K562 (cell line): Measurements from ENCODE around the gene PHB1. TPM values are rescaled to one million over a fixed set of nuclear protein-coding genes. Genes with fewer than 3 reads are reported as not detected.

Experiments used
- ATAC-seq: fragments of 200-7000 bp; cut with Tn5 transposase; 3 replicates; pipeline ENCODE4 v1.9.1; 2020; ENCODE audit warnings: moderate library complexity
- BruUV-seq: library from RNA; stranded (reverse); fragments of 400-500 nt; replicated peaks from 2 replicates; lab custom pipeline; 2021; lab: Mats Ljungman, UMichigan
- CTCF ChIA-PET: fragments of 300-600 bp; formaldehyde crosslinking; extraction: SDS; loops from one replicate; lab custom pipeline; 2021; ENCODE audit warnings: low intra/inter-chr PET ratio; lab: Yijun Ruan, JAX
- POLR2A ChIA-PET: fragments of 300-600, 350-650 bp; sonication (Branson Sonifier 250); formaldehyde crosslinking; extraction: SDS; loops from one replicate; lab custom pipeline; 2021; ENCODE audit warnings: antibody characterized with exemption, inconsistent platforms; lab: Yijun Ruan, JAX
- DNase-seq, 4 experiments: peaks; one replicate each; pipeline versions ENCODE4 v3.0.0 to v3.0.0-alpha.2; 2011 to 2018; ENCODE audit warnings: low spot score in 3 of 4, mixed read lengths in 3 of 4; ENCODE audit errors: extremely low read depth in 1 of 4
- FAIRE-seq: peaks from 2 replicates; lab custom pipeline; 2011; peaks lifted over from hg19 to GRCh38; lab: Jason Lieb, UNC
- H2AFZ ChIP-seq: 2 replicates; pipeline ENCODE4 v1.6.0; 2011; ENCODE audit warnings: low read depth, low read length, control low read depth, inconsistent platforms
- H3K27ac ChIP-seq: fragments of 200-600 bp; 3 replicates; pipeline ENCODE4 v1.8.0; 2011; ENCODE audit warnings: low read depth, mild to moderate bottlenecking, control low read depth, inconsistent platforms, low read length, moderate library complexity, mixed read lengths; ENCODE audit errors: extremely low read depth
- H3K27me3 ChIP-seq, 2 experiments: fragments of 300-600 bp in 1 of 2; 2 replicates in 1 of 2; 3 replicates in 1 of 2; pipeline versions ENCODE4 v1.6.0 to v1.8.0; 2011; ENCODE audit warnings: inconsistent platforms in 2 of 2, low read length in 2 of 2, mild to moderate bottlenecking in 1 of 2, mixed read lengths in 1 of 2, moderate library complexity in 1 of 2; ENCODE audit not compliant: control insufficient read depth in 2 of 2, insufficient read depth in 2 of 2
- H3K36me3 ChIP-seq: fragments of 300-600 bp; 3 replicates; pipeline ENCODE4 v1.8.0; 2011; ENCODE audit warnings: mild to moderate bottlenecking, low read length, inconsistent platforms; ENCODE audit not compliant: control insufficient read depth, insufficient read depth
- H3K4me1 ChIP-seq, 2 experiments: fragments of 200-600 bp in 1 of 2; replicated peaks in 1 of 2; 2 replicates in 1 of 2; 3 replicates in 1 of 2; pipeline versions ENCODE4 v1.5.1 to v1.8.0; 2011; ENCODE audit warnings: inconsistent platforms in 2 of 2, low read length in 2 of 2, mild to moderate bottlenecking in 1 of 2, mixed read lengths in 1 of 2, moderate library complexity in 1 of 2; ENCODE audit not compliant: control insufficient read depth in 2 of 2, insufficient read depth in 2 of 2
- H3K4me2 ChIP-seq: 2 replicates; pipeline ENCODE4 v1.6.1; 2011; ENCODE audit warnings: low read length, control low read depth, inconsistent platforms, mixed read lengths; ENCODE audit not compliant: insufficient read depth
- H3K4me3 ChIP-seq: fragments of 200-600 bp; sonication (generic), shearing (Covaris generic); 2 replicates; pipeline ENCODE4 v1.5.1; 2016; ENCODE audit warnings: control low read depth, inconsistent platforms
- H3K79me2 ChIP-seq: fragments of 200-600 bp; 3 replicates; pipeline ENCODE4 v1.8.0; 2011; ENCODE audit warnings: low read length, inconsistent platforms; ENCODE audit not compliant: control insufficient read depth, insufficient read depth
- H3K9ac ChIP-seq, 2 experiments: 2 replicates each; pipeline versions ENCODE4 v1.6.0 to v1.6.1; 2011; ENCODE audit warnings: low read depth in 2 of 2, low read length in 2 of 2, control low read depth in 1 of 2, inconsistent platforms in 1 of 2, mild to moderate bottlenecking in 1 of 2, mixed read lengths in 1 of 2; ENCODE audit not compliant: insufficient read depth in 1 of 2
- H3K9me1 ChIP-seq: one replicate; pipeline ENCODE4 v1.6.0; 2011; ENCODE audit warnings: inconsistent platforms, mild to moderate bottlenecking, low read length, moderate library complexity; ENCODE audit not compliant: control insufficient read depth, insufficient read depth
- H3K9me3 ChIP-seq: replicated peaks from 2 replicates; pipeline ENCODE4 v1.5.1; 2011; ENCODE audit warnings: low read depth, low read length, inconsistent platforms; ENCODE audit not compliant: control insufficient read depth, insufficient read depth
- H4K20me1 ChIP-seq: replicated peaks from 2 replicates; pipeline ENCODE4 v1.6.1; 2011; ENCODE audit warnings: low read length, inconsistent platforms, mixed read lengths; ENCODE audit not compliant: control insufficient read depth, insufficient read depth
- ARID1B ChIP-seq: fragments of 450-650 bp; IDR thresholded peaks from 2 replicates; pipeline ENCODE4 v1.6.1; 2016; ENCODE audit warnings: antibody characterized with exemption, mild to moderate bottlenecking, inconsistent platforms
- EGR1 ChIP-seq: fragments of 450-650 bp; conservative IDR thresholded peaks from 2 replicates; pipeline ENCODE4 v1.6.1; 2017; ENCODE audit warnings: mild to moderate bottlenecking
- ELF1 ChIP-seq: fragments of 200-800 bp; sonication (Bioruptor generic); IDR thresholded peaks from 2 replicates; pipeline ENCODE4 v1.6.1; 2016; ENCODE audit warnings: missing genetic modification characterization, missing compliant biosample characterization
- NBN ChIP-seq: fragments of 450-650 bp; IDR thresholded peaks from 2 replicates; pipeline ENCODE4 v1.6.1; 2016; ENCODE audit warnings: low read depth, mild to moderate bottlenecking
- NUFIP1 ChIP-seq: fragments of 450-650 bp; IDR thresholded peaks from 2 replicates; pipeline ENCODE4 v1.6.1; 2018; ENCODE audit not compliant: partially characterized antibody
- RBBP5 ChIP-seq: fragments of 200-600 bp; sonication (generic); IDR thresholded peaks from 2 replicates; pipeline ENCODE4 v1.6.1; 2012; ENCODE audit warnings: borderline replicate concordance, mild to moderate bottlenecking, low read length, control low read depth, inconsistent platforms; ENCODE audit not compliant: insufficient read depth, poor library complexity, severe bottlenecking
- RBM25 ChIP-seq: fragments of 200-400 bp; formaldehyde crosslinking; IDR thresholded peaks from 2 replicates; pipeline ENCODE4 v1.6.1; 2018; ENCODE audit warnings: low read length, low read depth, moderate library complexity; ENCODE audit not compliant: severe bottlenecking
- ZKSCAN1 ChIP-seq: fragments of 150-350 bp; IDR thresholded peaks from 2 replicates; pipeline ENCODE4 v1.6.1; 2016; ENCODE audit warnings: low read depth, low read length
- ZNF253 ChIP-seq: fragments of 250-450 bp; sonication (Bioruptor Pico); conservative IDR thresholded peaks from 2 replicates; pipeline ENCODE4 v1.6.1; 2021; ENCODE audit warnings: mild to moderate bottlenecking
- ZNF77 ChIP-seq: fragments of 250-450 bp; sonication (Bioruptor Pico); IDR thresholded peaks from 2 replicates; pipeline ENCODE4 v1.5.0; 2020
- WGBS: fragments of 100-300 bp; shearing (Covaris generic); methylation state at CpG from one replicate; pipeline ENCODE4 v1.1.6; 2016; ENCODE audit warnings: low coverage, mixed read lengths; ENCODE audit not compliant: insufficient coverage; ENCODE audit errors: missing lambda C conversion rate; 5-methylcytosine and 5-hydroxymethylcytosine counted together
- in situ Hi-C: fragments of 300-500 bp; cut with MboI; formaldehyde crosslinking; loops from 4 replicates; pipeline ENCODE4 v1.15.0; 2018; ENCODE audit warnings: inconsistent platforms, mixed read lengths
- intact Hi-C: fragments of 100-400 bp; cut with micrococcal nuclease; formaldehyde crosslinking; loops from 2 replicates; pipeline ENCODE4 v1.14.2; 2022
- polyA plus RNA-seq, 8 experiments: library from polyadenylated mRNA; depleted of rRNA in 4 of 8; stranded (reverse) in 5 of 8; unstranded in 3 of 8; fragments of >200 nt; fragmentation: Nextera tagmentation in 2 of 8; fragmentation: Illumina TruSeq in 1 of 8; extraction: Ambion mirVana in 2 of 8; extraction: Trizol in 1 of 8; gene quantifications; 2 replicates each; pipeline versions ENCODE4 v1.2.1 to v1.2.3, GENCODE V29; 2011 to 2014; ENCODE audit warnings: inconsistent platforms in 1 of 8, missing spikeins in 1 of 8
- total RNA-seq, 7 experiments: library from RNA; depleted of rRNA in 6 of 7; stranded (reverse); fragments of >200 nt in 6 of 7; fragmentation: Illumina TruSeq in 2 of 7; extraction: Trizol in 2 of 7; gene quantifications; 2 replicates each; pipeline versions ENCODE4 v1.2.1 to v1.2.3, GENCODE V29; 2011 to 2021; ENCODE audit warnings: low replicate concordance in 1 of 7
- TF ChIP-seq, protein P1 (sequence below): sonication (generic); formaldehyde crosslinking; IDR thresholded peaks from 2 replicates; pipeline ENCODE4 v1.8.1; 2023; ENCODE audit warnings: mild to moderate bottlenecking, missing genetic modification reagents
- TF ChIP-seq, protein P2 (sequence below): sonication (generic); formaldehyde crosslinking; IDR thresholded peaks from 2 replicates; pipeline ENCODE4 v1.8.1; 2022; ENCODE audit warnings: missing genetic modification reagents
- TF ChIP-seq, protein P3 (sequence below): fragments of 250-450 bp; sonication (Bioruptor Pico); IDR thresholded peaks from 2 replicates; pipeline ENCODE4 v1.6.1; 2021; ENCODE audit warnings: mild to moderate bottlenecking

The PHB1 gene
- total and polyA plus RNA-seq, 9 of the 15 experiments (the other 6 are each of a cell fraction or from before 2014, with no cell fraction given): 191 to 818 (median 349) TPM

DNA sequence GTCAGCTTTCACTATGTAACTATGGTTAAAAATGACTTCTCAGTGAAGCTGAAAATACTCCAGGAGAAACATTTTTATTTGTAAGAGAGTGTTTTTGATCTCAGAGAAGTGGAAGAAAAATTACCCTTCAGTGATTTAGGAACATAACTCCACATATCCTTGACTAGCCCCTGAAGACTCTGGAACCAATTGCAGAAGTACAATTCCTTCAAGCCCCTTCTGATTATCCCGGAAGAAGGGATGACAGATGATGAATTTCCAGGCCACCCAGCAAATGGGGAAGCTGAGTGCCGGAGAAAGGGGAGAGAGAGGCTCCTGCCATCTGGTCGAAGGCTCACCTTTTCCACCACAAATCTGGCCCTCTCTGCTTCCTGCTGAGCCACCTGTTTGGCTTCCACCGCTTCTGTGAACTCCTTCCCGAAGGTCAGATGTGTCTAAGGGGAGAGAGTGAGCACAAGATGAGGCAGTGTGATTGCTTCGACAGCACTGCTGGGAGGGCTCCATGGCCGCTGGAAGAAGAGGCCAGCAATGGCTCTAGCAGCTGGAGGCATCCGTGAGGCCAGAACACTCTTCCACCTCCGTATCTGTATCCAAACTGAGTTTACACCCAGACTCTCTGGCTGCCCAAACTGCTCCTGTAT, 8.1 kb downstream of the PHB1 start:
- intact Hi-C loops: no loop called here
- no peak overlapping the region for H2AFZ ChIP-seq
- H3K79me2 ChIP-seq: no peaks in the 10 kb centered on the region
- CTCF ChIA-PET: no interaction called here
- FAIRE-seq: no peak
- no peaks in the 10 kb centered on the region for H3K27me3 ChIP-seq
- no peaks in the 10 kb centered on the region for H3K9me3 ChIP-seq
- BruUV-seq: no TSS peak
- H3K36me3 ChIP-seq: peaks cover 89% of the 10 kb centered on the region
- WGBS: 98% methylated on average over 8 of the region's 9 CpGs
- no peak overlapping the region; a peak in 1 of 4 replicates for H3K9ac ChIP-seq
- no peak overlapping the region for H3K27ac ChIP-seq
- POLR2A ChIA-PET: no interaction called here
- H3K4me1 ChIP-seq: no peaks in the 10 kb centered on the region
- no peak for DNase-seq
- in situ Hi-C loops: no loop called here
- H4K20me1 ChIP-seq: 0 out of 2 replicates have a peak, but pooled peaks cover 4% of the 10 kb centered on the region
- ATAC-seq: no peak
- TF ChIP-seq EGR1: no peak
- no peak for TF ChIP-seq ELF1 (tag)
- no peak for TF ChIP-seq NBN
- no peak for TF ChIP-seq ZNF253
- TF ChIP-seq, protein P1, sequence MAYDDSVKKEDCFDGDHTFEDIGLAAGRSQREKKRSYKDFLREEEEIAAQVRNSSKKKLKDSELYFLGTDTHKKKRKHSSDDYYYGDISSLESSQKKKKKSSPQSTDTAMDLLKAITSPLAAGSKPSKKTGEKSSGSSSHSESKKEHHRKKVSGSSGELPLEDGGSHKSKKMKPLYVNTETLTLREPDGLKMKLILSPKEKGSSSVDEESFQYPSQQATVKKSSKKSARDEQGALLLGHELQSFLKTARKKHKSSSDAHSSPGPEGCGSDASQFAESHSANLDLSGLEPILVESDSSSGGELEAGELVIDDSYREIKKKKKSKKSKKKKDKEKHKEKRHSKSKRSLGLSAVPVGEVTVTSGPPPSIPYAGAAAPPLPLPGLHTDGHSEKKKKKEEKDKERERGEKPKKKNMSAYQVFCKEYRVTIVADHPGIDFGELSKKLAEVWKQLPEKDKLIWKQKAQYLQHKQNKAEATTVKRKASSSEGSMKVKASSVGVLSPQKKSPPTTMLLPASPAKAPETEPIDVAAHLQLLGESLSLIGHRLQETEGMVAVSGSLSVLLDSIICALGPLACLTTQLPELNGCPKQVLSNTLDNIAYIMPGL: no peak
- TF ChIP-seq, protein P2, sequence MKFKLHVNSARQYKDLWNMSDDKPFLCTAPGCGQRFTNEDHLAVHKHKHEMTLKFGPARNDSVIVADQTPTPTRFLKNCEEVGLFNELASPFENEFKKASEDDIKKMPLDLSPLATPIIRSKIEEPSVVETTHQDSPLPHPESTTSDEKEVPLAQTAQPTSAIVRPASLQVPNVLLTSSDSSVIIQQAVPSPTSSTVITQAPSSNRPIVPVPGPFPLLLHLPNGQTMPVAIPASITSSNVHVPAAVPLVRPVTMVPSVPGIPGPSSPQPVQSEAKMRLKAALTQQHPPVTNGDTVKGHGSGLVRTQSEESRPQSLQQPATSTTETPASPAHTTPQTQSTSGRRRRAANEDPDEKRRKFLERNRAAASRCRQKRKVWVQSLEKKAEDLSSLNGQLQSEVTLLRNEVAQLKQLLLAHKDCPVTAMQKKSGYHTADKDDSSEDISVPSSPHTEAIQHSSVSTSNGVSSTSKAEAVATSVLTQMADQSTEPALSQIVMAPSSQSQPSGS (CRISPR knock-in tag): no peak
- TF ChIP-seq RBM25: no peak
- no peak for TF ChIP-seq ZNF77 (CRISPR knock-in tag)
- no peak for TF ChIP-seq ZKSCAN1
- TF ChIP-seq, protein P3, sequence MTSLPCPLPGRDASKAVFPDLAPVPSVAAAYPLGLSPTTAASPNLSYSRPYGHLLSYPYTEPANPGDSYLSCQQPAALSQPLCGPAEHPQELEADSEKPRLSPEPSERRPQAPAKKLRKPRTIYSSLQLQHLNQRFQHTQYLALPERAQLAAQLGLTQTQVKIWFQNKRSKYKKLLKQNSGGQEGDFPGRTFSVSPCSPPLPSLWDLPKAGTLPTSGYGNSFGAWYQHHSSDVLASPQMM: no peak
- no peak for TF ChIP-seq RBBP5
- no peak for TF ChIP-seq ARID1B
- TF ChIP-seq NUFIP1: no peak
- H3K4me2 ChIP-seq: no peak overlapping the region
- no peaks in the 10 kb centered on the region for H3K9me1 ChIP-seq
- no peak overlapping the region for H3K4me3 ChIP-seq
